PFSK-1 (cell line): Measurements from ENCODE around the gene NR3C2.

Experiments
- FOXP2 ChIP-seq: optimal IDR thresholded peaks from 2 replicates; pipeline ENCODE3; 2011; ENCODE audit warnings: borderline replicate concordance, control low read depth, inconsistent platforms; ENCODE audit not compliant: insufficient read depth; ENCODE audit errors: extremely low read length, extremely low read depth
- POLR2AphosphoS5 ChIP-seq: IDR thresholded peaks from 2 replicates; pipeline ENCODE4 v1.6.1; 2012; ENCODE audit warnings: low read depth, mild to moderate bottlenecking, control low read depth, low read length, moderate library complexity
- REST ChIP-seq, 2 experiments: IDR thresholded peaks; 2 replicates each; pipeline versions ENCODE4 v1.6.1 to v1.8.0; 2011 to 2012; ENCODE audit warnings: low read depth in 2 of 2, low read length in 2 of 2, control low read depth in 1 of 2, inconsistent platforms in 1 of 2, mild to moderate bottlenecking in 1 of 2, moderate library complexity in 1 of 2; ENCODE audit not compliant: insufficient read depth in 1 of 2
- SIN3A ChIP-seq: IDR thresholded peaks from 2 replicates; pipeline ENCODE4 v1.6.1; 2012; ENCODE audit warnings: mild to moderate bottlenecking, low read length, moderate library complexity, borderline replicate concordance; ENCODE audit not compliant: insufficient read depth
- TAF1 ChIP-seq: IDR thresholded peaks from 2 replicates; pipeline ENCODE4 v1.6.1; 2012; ENCODE audit warnings: low read length, control low read depth, borderline replicate concordance; ENCODE audit not compliant: insufficient read depth

NR3C2 gene

DNA sequence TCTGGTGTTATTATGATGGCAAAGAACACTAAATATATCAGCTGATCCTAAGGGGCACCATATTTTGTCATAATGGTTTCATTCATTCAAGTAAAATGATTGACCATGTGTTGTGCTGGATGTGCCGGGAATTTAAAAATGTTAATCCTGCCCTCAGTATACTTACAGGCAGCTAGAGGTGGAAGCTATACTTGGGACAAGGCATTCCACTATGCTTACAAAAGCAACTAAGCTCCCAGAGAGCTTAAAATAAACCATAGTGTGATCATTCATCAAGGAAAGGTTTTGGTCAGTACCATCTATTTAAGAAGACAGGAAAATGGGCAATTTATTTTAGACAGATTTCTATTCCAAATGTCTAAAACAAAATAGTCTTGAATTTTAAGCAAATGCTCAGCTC, 46.4 kb downstream of the NR3C2 start:
- TF ChIP-seq REST (IDR thresholded peaks at IDR 0.05; ENCODE audit: insufficient read depth in 1 of 2, low read depth in 2 of 2, low read length in 2 of 2), result no peak
- no peak for TF ChIP-seq FOXP2
- no peak for TF ChIP-seq POLR2AphosphoS5
- TF ChIP-seq SIN3A, result no peak
- TF ChIP-seq TAF1, result no peak

DNA sequence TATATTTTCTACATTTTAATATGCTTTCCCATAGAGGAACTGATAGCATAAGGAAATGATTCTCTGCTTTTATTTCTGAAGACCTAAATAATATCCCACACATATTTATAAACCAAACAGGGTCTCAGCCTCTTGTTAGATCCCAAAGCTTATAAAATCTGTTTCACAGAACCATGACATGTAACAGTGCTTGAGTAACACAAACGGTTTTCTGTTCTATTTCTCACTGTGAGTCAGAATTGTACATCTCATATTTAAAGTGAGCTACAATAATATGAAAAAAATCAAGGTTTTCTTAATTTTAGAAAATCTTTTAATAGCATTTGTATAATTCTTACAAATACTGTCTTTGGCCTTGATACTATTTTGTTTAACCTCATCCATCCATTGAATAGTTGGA, 51.2 kb downstream of the NR3C2 start:
- no peak for TF ChIP-seq POLR2AphosphoS5
- no peak for TF ChIP-seq SIN3A
- no peak for TF ChIP-seq REST (IDR thresholded peaks at IDR 0.05; ENCODE audit: insufficient read depth in 1 of 2, low read depth in 2 of 2, low read length in 2 of 2)
- TF ChIP-seq TAF1, result no peak
- no peak for TF ChIP-seq FOXP2

- TF ChIP-seq SIN3A (no peak), FOXP2 (no peak), REST (IDR thresholded peaks at IDR 0.05; ENCODE audit: insufficient read depth in 1 of 2, low read depth in 2 of 2, low read length in 2 of 2) (no peak), POLR2AphosphoS5 (no peak), TAF1 (no peak)
Observed at GRCh38 chr4:148390311-148390710, 51.9 kb downstream of the NR3C2 start.

DNA sequence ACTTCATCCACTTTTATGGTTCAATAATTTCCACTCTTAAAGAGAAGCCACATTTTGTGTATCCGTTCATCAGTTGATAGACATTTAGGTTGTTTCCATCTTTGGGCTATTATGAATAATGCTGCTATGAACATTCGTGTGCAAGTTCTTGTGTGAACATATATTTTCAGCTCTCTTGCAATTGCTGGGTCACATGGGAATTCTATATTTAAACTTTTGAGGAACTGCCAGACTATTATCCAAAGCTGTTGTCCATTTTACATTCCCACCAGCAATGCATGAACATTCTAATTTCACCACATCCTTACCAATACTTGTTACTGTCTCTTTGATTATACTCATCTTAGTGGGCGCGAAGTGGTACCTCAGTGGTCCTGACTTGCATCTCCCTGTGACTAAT, 61.9 kb downstream of the NR3C2 start:
- TF ChIP-seq TAF1, result no peak
- no peak for TF ChIP-seq POLR2AphosphoS5
- TF ChIP-seq FOXP2, result no peak
- TF ChIP-seq REST (IDR thresholded peaks at IDR 0.05; ENCODE audit: insufficient read depth in 1 of 2, low read depth in 2 of 2, low read length in 2 of 2), result no peak
- TF ChIP-seq SIN3A, result no peak

DNA sequence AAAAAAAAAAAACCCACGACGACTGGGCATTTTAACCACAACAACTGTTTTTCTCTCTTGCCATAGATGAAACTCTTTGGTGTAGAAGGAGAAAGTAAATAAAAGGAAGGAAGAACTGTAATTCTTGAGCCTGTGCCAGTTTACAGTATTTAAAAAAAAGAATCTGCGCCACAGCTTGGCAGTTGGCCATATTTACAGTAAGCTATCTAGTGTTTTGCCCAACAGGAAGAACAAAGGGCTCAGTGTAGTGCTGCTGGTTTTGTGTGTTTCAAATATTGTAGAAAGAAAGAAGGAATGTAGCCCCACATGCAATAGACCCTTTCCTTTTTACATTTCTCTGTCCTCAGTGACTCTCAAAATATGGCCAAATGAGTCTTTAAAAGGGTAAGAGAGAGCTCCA, 66.1 kb downstream of the NR3C2 start:
- TF ChIP-seq SIN3A (no peak), TAF1 (no peak), POLR2AphosphoS5 (no peak), FOXP2 (no peak), REST (IDR thresholded peaks at IDR 0.05; ENCODE audit: insufficient read depth in 1 of 2, low read depth in 2 of 2, low read length in 2 of 2) (no peak)
